ENCODE measurements around the gene ID2.

The ID2 gene

GRCh38 chr2:8648441-8649213 is 33.2 kb upstream of the ID2 start:
- no peak for DNase-seq

- no peak for DNase-seq
Observed at GRCh38 chr2:8649718-8650117, 32.1 kb upstream of the ID2 start.

GRCh38 chr2:8650256-8650655 is 31.6 kb upstream of the ID2 start:
- no peak for DNase-seq

GRCh38 chr2:8652774-8653426 is 29.0 kb upstream of the ID2 start:
- DNase-seq = no peak

GRCh38 chr2:8653485-8653884 is 28.4 kb upstream of the ID2 start:
- peak; percentile 59 for DNase-seq

- no peak for DNase-seq
Observed at GRCh38 chr2:8654041-8654440, 27.8 kb upstream of the ID2 start.

- no peak for DNase-seq
Observed at GRCh38 chr2:8654483-8654882, 27.4 kb upstream of the ID2 start.

- DNase-seq = no peak
Observed at GRCh38 chr2:8656160-8656641, 25.7 kb upstream of the ID2 start.

GRCh38 chr2:8656811-8657210 is 25.0 kb upstream of the ID2 start:
- DNase-seq = no peak

GRCh38 chr2:8657423-8658062 is 24.3 kb upstream of the ID2 start:
- no peak for DNase-seq

- no peak for DNase-seq
Observed at GRCh38 chr2:8658064-8658862, 23.6 kb upstream of the ID2 start.

- no peak for DNase-seq
Observed at GRCh38 chr2:8659092-8659734, 22.6 kb upstream of the ID2 start.

GRCh38 chr2:8659735-8660492 is 21.9 kb upstream of the ID2 start:
- no peak for DNase-seq

GRCh38 chr2:8661235-8661634 is 20.6 kb upstream of the ID2 start:
- DNase-seq = no peak

- no peak for DNase-seq
Observed at GRCh38 chr2:8661736-8662135, 20.1 kb upstream of the ID2 start.

GRCh38 chr2:8662239-8662879 is 19.5 kb upstream of the ID2 start:
- DNase-seq = no peak

- DNase-seq = no peak
Observed at GRCh38 chr2:8663997-8664396, 17.9 kb upstream of the ID2 start.

- DNase-seq = no peak
Observed at GRCh38 chr2:8666581-8666980, 15.3 kb upstream of the ID2 start.

- DNase-seq = no peak
Observed at GRCh38 chr2:8667896-8668512, 13.9 kb upstream of the ID2 start.

GRCh38 chr2:8669157-8669817 is 12.6 kb upstream of the ID2 start:
- no peak for DNase-seq

All from eye (tissue), 1 donor.